Endothelial cell (in vitro differentiated cells): Measurements from ENCODE around the gene ZNF235. TPM values are rescaled to one million over a fixed set of nuclear protein-coding genes. Genes with fewer than 3 reads are reported as not detected.

ENCODE experiments used
- DNase-seq: peaks from one replicate; pipeline ENCODE4 v3.0.0; 2021; ENCODE audit warnings: low spot score
- H3K27ac Mint-ChIP-seq: one replicate; pipeline ENCODE4 v1.8.0; 2021; ENCODE audit warnings: mixed read lengths, inconsistent platforms; ENCODE audit not compliant: unreplicated experiment
- H3K27me3 Mint-ChIP-seq: one replicate; pipeline ENCODE4 v1.8.0; 2021; ENCODE audit warnings: mild to moderate bottlenecking, moderate library complexity, mixed read lengths, inconsistent platforms; ENCODE audit not compliant: unreplicated experiment
- H3K36me3 Mint-ChIP-seq: one replicate; pipeline ENCODE4 v1.8.0; 2021; ENCODE audit warnings: mild to moderate bottlenecking, low read depth, mixed read lengths, inconsistent platforms; ENCODE audit not compliant: unreplicated experiment
- H3K4me1 Mint-ChIP-seq: one replicate; pipeline ENCODE4 v1.8.0; 2021; ENCODE audit warnings: mild to moderate bottlenecking, mixed read lengths, inconsistent platforms; ENCODE audit not compliant: unreplicated experiment
- H3K4me3 Mint-ChIP-seq: one replicate; pipeline ENCODE4 v1.8.0; 2021; ENCODE audit warnings: mild to moderate bottlenecking, mixed read lengths, inconsistent platforms; ENCODE audit not compliant: unreplicated experiment
- H3K9me3 Mint-ChIP-seq: one replicate; pipeline ENCODE4 v1.8.0; 2021; ENCODE audit warnings: mixed read lengths, inconsistent platforms; ENCODE audit not compliant: unreplicated experiment
- CTCF ChIP-seq: fragments of 200-600 bp; sonication (generic); IDR thresholded peaks from one replicate; pipeline ENCODE4 v1.5.0; 2021; ENCODE audit warnings: antibody characterized with exemption; ENCODE audit not compliant: unreplicated experiment
- total RNA-seq: library from RNA; stranded (reverse); fragmentation: NEBNext Ultra II Directional; extraction: Animal tissue kit (Norgen Biotek cat#: 25700); gene quantifications from one replicate; pipeline ENCODE4 v1.2.1, GENCODE V29; 2021; ENCODE audit not compliant: unreplicated experiment

ZNF235 gene
- total RNA-seq, 1 donor from 2014 or later, result 14.9 TPM

GRCh38 chr19:44305457-44305856 is 632 bp upstream of the ZNF235 start:
- Mint-ChIP-seq H3K4me3 (no peak overlapping the region), H3K27me3 (no peaks in the 10 kb centered on the region), H3K27ac (no peak overlapping the region), H3K9me3 (peaks cover 8% of the 10 kb centered on the region), H3K4me1 (peaks cover 3% of the 10 kb centered on the region), H3K36me3 (peaks cover 23% of the 10 kb centered on the region)
- DNase-seq, result no peak
- TF ChIP-seq CTCF, result no peak

GRCh38 chr19:44303976-44304568 is 753 bp downstream of the ZNF235 start:
- H3K4me1 Mint-ChIP-seq, result peaks cover 3% of the 10 kb centered on the region
- peak; percentile 15 for DNase-seq
- H3K36me3 Mint-ChIP-seq, result peaks cover 23% of the 10 kb centered on the region
- no peaks in the 10 kb centered on the region for H3K27me3 Mint-ChIP-seq
- peak overlapping the region; percentile 98 for H3K4me3 Mint-ChIP-seq
- H3K27ac Mint-ChIP-seq, result peak overlapping the region; percentile 80
- no peak for TF ChIP-seq CTCF
- peaks cover 8% of the 10 kb centered on the region for H3K9me3 Mint-ChIP-seq

GRCh38 chr19:44303320-44303719 is 1.5 kb downstream of the ZNF235 start:
- no peak overlapping the region for H3K27ac Mint-ChIP-seq
- no peaks in the 10 kb centered on the region for H3K27me3 Mint-ChIP-seq
- no peak for DNase-seq
- H3K9me3 Mint-ChIP-seq, result peaks cover 3% of the 10 kb centered on the region
- peaks cover 18% of the 10 kb centered on the region for H3K36me3 Mint-ChIP-seq
- no peak for TF ChIP-seq CTCF
- H3K4me3 Mint-ChIP-seq, result peak overlapping the region; percentile 98
- peaks cover 3% of the 10 kb centered on the region for H3K4me1 Mint-ChIP-seq

DNA sequence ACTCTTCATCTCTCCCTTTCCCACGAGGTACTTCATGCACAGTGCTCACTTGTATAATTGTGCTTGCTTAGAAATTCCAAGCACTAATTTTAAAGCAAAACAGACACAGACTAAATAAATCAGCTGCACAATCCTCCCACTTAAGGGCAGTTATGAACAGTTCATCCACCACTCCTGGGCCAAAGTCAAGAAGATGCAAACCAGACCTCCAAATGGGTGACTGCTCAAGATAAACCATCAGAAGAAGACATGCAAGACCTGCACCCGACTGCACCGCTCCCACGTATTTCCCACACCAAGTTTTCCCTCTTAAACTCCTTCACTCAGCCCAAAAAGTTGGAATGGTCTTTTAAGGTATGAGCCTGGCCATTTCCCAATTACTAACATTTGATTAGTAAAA is 19.9 kb downstream of the ZNF235 start:
- no peak for TF ChIP-seq CTCF
- H3K27me3 Mint-ChIP-seq, result peaks cover 2% of the 10 kb centered on the region
- peaks cover 40% of the 10 kb centered on the region for H3K36me3 Mint-ChIP-seq
- peaks cover 13% of the 10 kb centered on the region for H3K4me1 Mint-ChIP-seq
- no peak overlapping the region for H3K4me3 Mint-ChIP-seq
- H3K27ac Mint-ChIP-seq, result no peak overlapping the region
- H3K9me3 Mint-ChIP-seq, result no peaks in the 10 kb centered on the region
- no peak for DNase-seq

DNA sequence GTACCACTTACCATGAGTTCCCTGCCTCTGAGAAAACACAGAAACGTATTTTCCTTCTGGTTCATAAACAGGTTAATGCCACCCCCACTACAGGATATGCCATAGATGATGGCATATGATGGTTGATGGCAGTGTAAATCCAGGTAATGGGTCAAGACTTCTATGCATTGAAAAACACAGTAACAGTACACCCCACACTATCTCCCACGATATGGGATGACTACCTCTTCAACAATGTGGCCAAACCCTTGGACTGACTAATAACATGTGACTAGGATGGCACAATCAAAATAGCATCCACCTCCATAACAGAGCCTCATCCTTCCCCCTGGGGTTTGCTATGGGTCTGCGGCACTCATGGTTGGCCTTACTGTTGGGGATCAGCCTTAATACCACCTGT is 22.0 kb downstream of the ZNF235 start:
- Mint-ChIP-seq H3K4me1 (peaks cover 15% of the 10 kb centered on the region), H3K27me3 (peaks cover 2% of the 10 kb centered on the region), H3K9me3 (no peaks in the 10 kb centered on the region), H3K36me3 (peaks cover 34% of the 10 kb centered on the region), H3K4me3 (no peak overlapping the region), H3K27ac (no peak overlapping the region)
- no peak for TF ChIP-seq CTCF
- DNase-seq, result no peak
